ENCODE data around the gene ZNF543.
"Not testable (repeated sequence)": the region's sequence is repeated elsewhere in the genome, so short reads cannot be mapped to it uniquely, and the experiment has no call there.

ZNF543 gene

GRCh38 chr19:57366776-57367175, 46.5 kb downstream of the ZNF543 start:
- ChIA-PET POLR2A (no interaction called here), CTCF (interaction anchor here (1.0 kb wide), 1 partner anchor 8 kb away, joined by 3 read pairs; no protein-coding TSS in a partner anchor)
- no peak for TF ChIP-seq CTCF (IDR thresholded peaks at IDR 0.05; ENCODE audit: control extremely low read depth, extremely low read depth, low read depth, missing control alignments)
- DNase-seq (ENCODE audit: extremely low spot score), result no peak

- ChIA-PET POLR2A (no interaction called here), CTCF (no interaction called here)
- TF ChIP-seq CTCF (IDR thresholded peaks at IDR 0.05; ENCODE audit: control extremely low read depth, extremely low read depth, low read depth, missing control alignments), result no peak
- DNase-seq (ENCODE audit: extremely low spot score), result no peak
Observed at GRCh38 chr19:57374179-57374578, 53.9 kb downstream of the ZNF543 start.

GRCh38 chr19:57374647-57375046, 54.4 kb downstream of the ZNF543 start:
- CTCF ChIA-PET, result interaction anchor here (1.0 kb wide), 1 partner anchor 8 kb away, joined by 3 read pairs; no protein-coding TSS in a partner anchor
- DNase-seq (ENCODE audit: extremely low spot score); POLR2A ChIA-PET: not testable (repeated sequence)

- no peak for TF ChIP-seq CTCF (IDR thresholded peaks at IDR 0.05; ENCODE audit: control extremely low read depth, extremely low read depth, low read depth, missing control alignments)
- POLR2A ChIA-PET, result no interaction called here
- DNase-seq (ENCODE audit: extremely low spot score), result no peak
- CTCF ChIA-PET, result no interaction called here
Observed at GRCh38 chr19:57376151-57376550, 55.9 kb downstream of the ZNF543 start.

- no peak for TF ChIP-seq CTCF (IDR thresholded peaks at IDR 0.05; ENCODE audit: control extremely low read depth, extremely low read depth, low read depth, missing control alignments)
- POLR2A ChIA-PET, result no interaction called here
- no peak for DNase-seq (ENCODE audit: extremely low spot score)
- CTCF ChIA-PET, result no interaction called here
Observed at GRCh38 chr19:57377498-57378146, 57.4 kb downstream of the ZNF543 start.
